A549 (cell line): ENCODE results near the gene C2CD5. TPM values are rescaled to one million over a fixed set of nuclear protein-coding genes. Genes with fewer than 3 reads are reported as not detected.
A peak's percentile ranks its signal among the peaks of the same experiment; 100 is the strongest.

ENCODE experiments used
- ATAC-seq, 2 experiments: fragments of 200-7000 bp in 1 of 2; fragments of >200 bp in 1 of 2; cut with Nextera tagmentation in 1 of 2; cut with Tn5 transposase in 1 of 2; 3 replicates each; pipeline versions ENCODE4 v1.8.0 to v1.9.1; 2018 to 2020; ENCODE audit warnings: mild to moderate bottlenecking in 1 of 2, moderate library complexity in 1 of 2
- CTCF ChIA-PET: fragments of 300-600 bp; sonication (Branson Sonifier 250); formaldehyde crosslinking; extraction: SDS; loops from one replicate; lab custom pipeline; 2021; ENCODE audit warnings: antibody characterized with exemption, inconsistent platforms; lab: Yijun Ruan, JAX
- POLR2A ChIA-PET: fragments of 350-600 bp; formaldehyde crosslinking; extraction: SDS; loops from one replicate; lab custom pipeline; 2021; ENCODE audit warnings: antibody characterized with exemption, inconsistent platforms; lab: Yijun Ruan, JAX
- DNase-seq, 2 experiments: peaks; one replicate each; pipeline versions ENCODE4 v3.0.0 to v3.0.0-alpha.2; 2011 to 2016; ENCODE audit warnings: low read depth in 1 of 2, low spot score in 1 of 2
- FAIRE-seq: peaks from 2 replicates; lab custom pipeline; 2011; peaks lifted over from hg19 to GRCh38; lab: Jason Lieb, UNC
- H3K27ac ChIP-seq, 2 experiments: fragments of >200 bp; sonication (Bioruptor Twin); formaldehyde crosslinking; 3 replicates each; pipeline ENCODE4 v1.5.1; 2016 to 2017
- H3K4me1 ChIP-seq: fragments of >200 bp; sonication (Bioruptor Twin); formaldehyde crosslinking; 3 replicates; pipeline ENCODE4 v1.6.1; 2016
- H3K4me2 ChIP-seq: fragments of >200 bp; sonication (Bioruptor Twin); formaldehyde crosslinking; 3 replicates; pipeline ENCODE4 v1.6.1; 2016
- H3K4me3 ChIP-seq: fragments of >200 bp; sonication (Bioruptor Twin); formaldehyde crosslinking; 3 replicates; pipeline ENCODE4 v1.5.1; 2016
- H3K9me3 ChIP-seq: fragments of >200 bp; sonication (Bioruptor Twin); formaldehyde crosslinking; 3 replicates; pipeline ENCODE4 v1.6.1; 2016
- CBX2 ChIP-seq: fragments of 200-600 bp; sonication (generic); IDR thresholded peaks from 2 replicates; pipeline ENCODE4 v1.6.1; 2016; ENCODE audit warnings: low read depth, mild to moderate bottlenecking, borderline replicate concordance
- CHD2 ChIP-seq: fragments of 150-350 bp; IDR thresholded peaks from 2 replicates; pipeline ENCODE4 v1.6.1; 2014; ENCODE audit warnings: low read length; ENCODE audit not compliant: partially characterized antibody
- E2F6 ChIP-seq: IDR thresholded peaks from 2 replicates; pipeline ENCODE4 v1.6.1; 2012; ENCODE audit warnings: low read depth, borderline replicate concordance
- FOXS1 ChIP-seq: fragments of 250-450 bp; sonication (Bioruptor Pico); IDR thresholded peaks from 2 replicates; pipeline ENCODE4 v1.5.0; 2020; ENCODE audit warnings: mild to moderate bottlenecking, moderate library complexity
- HEYL ChIP-seq: fragments of 250-450 bp; sonication (Bioruptor Pico); IDR thresholded peaks from 2 replicates; pipeline ENCODE4 v1.8.0; 2021; ENCODE audit warnings: mild to moderate bottlenecking, moderate library complexity
- HOXA7 ChIP-seq: fragments of 250-450 bp; sonication (Bioruptor Pico); IDR thresholded peaks from 2 replicates; pipeline ENCODE4 v1.5.0; 2020; ENCODE audit warnings: mild to moderate bottlenecking, moderate library complexity
- HOXB13 ChIP-seq: fragments of 250-450 bp; sonication (Bioruptor Pico); IDR thresholded peaks from 2 replicates; pipeline ENCODE4 v1.5.0; 2020; ENCODE audit warnings: low read depth, mild to moderate bottlenecking, moderate library complexity
- HOXB5 ChIP-seq: fragments of 250-450 bp; sonication (Bioruptor Pico); IDR thresholded peaks from 2 replicates; pipeline ENCODE4 v1.5.0; 2020; ENCODE audit warnings: mild to moderate bottlenecking, moderate library complexity
- JUN ChIP-seq, 2 experiments: fragments of >200 bp; sonication (Bioruptor Twin); formaldehyde crosslinking; IDR thresholded peaks; 2 replicates in 1 of 2; 3 replicates in 1 of 2; pipeline ENCODE4 v1.6.1; 2016 to 2017
- JUNB ChIP-seq: fragments of >200 bp; sonication (Bioruptor Twin); formaldehyde crosslinking; IDR thresholded peaks from 2 replicates; pipeline ENCODE4 v1.6.1; 2016
- MAFK ChIP-seq: fragments of 450-650 bp; IDR thresholded peaks from 2 replicates; pipeline ENCODE4 v1.6.1; 2014; ENCODE audit not compliant: partially characterized antibody
- MAZ ChIP-seq: fragments of 150-350 bp; IDR thresholded peaks from 2 replicates; pipeline ENCODE4 v1.6.1; 2014; ENCODE audit warnings: antibody characterized with exemption, low read depth, low read length, borderline replicate concordance
- NPAS2 ChIP-seq: fragments of 250-450 bp; sonication (Bioruptor Pico); IDR thresholded peaks from 2 replicates; pipeline ENCODE4 v1.8.0; 2022; ENCODE audit warnings: mild to moderate bottlenecking, moderate library complexity, borderline replicate concordance
- NR3C1 ChIP-seq: fragments of >200 bp; sonication (Bioruptor Twin); formaldehyde crosslinking; IDR thresholded peaks from 3 replicates; pipeline ENCODE4 v1.6.1; 2017
- RAD21 ChIP-seq, 2 experiments: fragments of >200 bp in 1 of 2; sonication (Bioruptor Twin) in 1 of 2; formaldehyde crosslinking in 1 of 2; IDR thresholded peaks in 1 of 2; conservative IDR thresholded peaks in 1 of 2; 2 replicates in 1 of 2; 3 replicates in 1 of 2; pipeline ENCODE4 v1.6.1; 2012 to 2018; ENCODE audit warnings: inconsistent platforms in 1 of 2
- RARB ChIP-seq: fragments of 250-450 bp; sonication (Bioruptor Pico); IDR thresholded peaks from 2 replicates; pipeline ENCODE4 v1.8.0; 2021; ENCODE audit warnings: mild to moderate bottlenecking, moderate library complexity
- RCOR1 ChIP-seq: fragments of 150-350 bp; IDR thresholded peaks from 2 replicates; pipeline ENCODE4 v1.6.1; 2014; ENCODE audit warnings: antibody characterized with exemption, low read length, low read depth
- TFCP2L1 ChIP-seq: fragments of 250-450 bp; sonication (Bioruptor Pico); IDR thresholded peaks from 2 replicates; pipeline ENCODE4 v1.5.0; 2021; ENCODE audit warnings: mild to moderate bottlenecking
- ZFP36 ChIP-seq: fragments of 450-650 bp; IDR thresholded peaks from 2 replicates; pipeline ENCODE4 v1.6.1; 2014; ENCODE audit warnings: borderline replicate concordance; ENCODE audit not compliant: partially characterized antibody
- WGBS: methylation state at CpG from one replicate; pipeline ENCODE4 v1.1.6; 2017; ENCODE audit errors: missing lambda C conversion rate; 5-methylcytosine and 5-hydroxymethylcytosine counted together
- polyA plus RNA-seq, 4 experiments: library from polyadenylated mRNA; depleted of rRNA in 3 of 4; stranded (reverse); fragments of >200 nt; fragmentation: RNase III in 1 of 4; extraction: RNeasy Plus Mini Kit Qiagen cat#74134 plus additional on column Dnase treatment in 1 of 4; gene quantifications; 2 replicates in 3 of 4; 3 replicates in 1 of 4; pipeline ENCODE4 v1.2.3, GENCODE V29; 2011 to 2017
- TF ChIP-seq, protein P1 (sequence below): fragments of 250-450 bp; sonication (Bioruptor Pico); IDR thresholded peaks from 2 replicates; pipeline ENCODE4 v1.5.0; 2020; ENCODE audit warnings: low read depth, mild to moderate bottlenecking, moderate library complexity
- TF ChIP-seq, protein P2 (sequence below): fragments of >200 bp; sonication (Bioruptor Twin); formaldehyde crosslinking; IDR thresholded peaks from 3 replicates; pipeline ENCODE4 v1.5.1; 2016

C2CD5 gene
- polyA plus RNA-seq, 2 of the 4 experiments (the other 2 are of a cell fraction): 14.1 to 39.7 TPM

DNA sequence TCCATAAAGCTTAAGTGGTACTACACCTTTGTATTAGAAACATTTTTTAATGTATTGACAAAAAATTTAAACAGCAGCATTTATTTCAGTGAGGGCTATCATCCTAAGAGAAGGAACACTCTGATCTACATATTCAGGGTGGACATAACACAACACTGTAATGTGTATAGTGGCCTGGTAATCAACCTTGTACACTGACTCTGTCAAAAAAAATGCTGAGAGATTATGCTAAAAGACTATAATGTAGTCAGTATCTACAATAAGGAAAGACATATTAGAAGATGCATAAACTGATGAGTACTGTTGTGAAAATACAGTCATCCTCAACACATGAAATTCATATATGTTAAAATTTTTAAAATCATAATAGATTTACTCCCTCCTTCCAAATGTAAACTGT lies 68.2 kb downstream of the C2CD5 start:
- FAIRE-seq (peak; percentile 84), DNase-seq (no peak), ATAC-seq (no peak)
- H3K4me3 ChIP-seq: no peak overlapping the region
- no peak overlapping the region for H3K4me2 ChIP-seq
- no peak overlapping the region for H3K27ac ChIP-seq
- POLR2A ChIA-PET: no interaction called here
- CTCF ChIA-PET: no interaction called here
- H3K9me3 ChIP-seq: no peaks in the 10 kb centered on the region
- TF ChIP-seq HOXA7 (CRISPR knock-in tag) (no peak), HEYL (CRISPR knock-in tag) (no peak)
- TF ChIP-seq, protein P1, sequence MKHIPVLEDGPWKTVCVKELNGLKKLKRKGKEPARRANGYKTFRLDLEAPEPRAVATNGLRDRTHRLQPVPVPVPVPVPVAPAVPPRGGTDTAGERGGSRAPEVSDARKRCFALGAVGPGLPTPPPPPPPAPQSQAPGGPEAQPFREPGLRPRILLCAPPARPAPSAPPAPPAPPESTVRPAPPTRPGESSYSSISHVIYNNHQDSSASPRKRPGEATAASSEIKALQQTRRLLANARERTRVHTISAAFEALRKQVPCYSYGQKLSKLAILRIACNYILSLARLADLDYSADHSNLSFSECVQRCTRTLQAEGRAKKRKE (CRISPR knock-in tag): no peak
- no peaks in the 10 kb centered on the region for H3K4me1 ChIP-seq

DNA sequence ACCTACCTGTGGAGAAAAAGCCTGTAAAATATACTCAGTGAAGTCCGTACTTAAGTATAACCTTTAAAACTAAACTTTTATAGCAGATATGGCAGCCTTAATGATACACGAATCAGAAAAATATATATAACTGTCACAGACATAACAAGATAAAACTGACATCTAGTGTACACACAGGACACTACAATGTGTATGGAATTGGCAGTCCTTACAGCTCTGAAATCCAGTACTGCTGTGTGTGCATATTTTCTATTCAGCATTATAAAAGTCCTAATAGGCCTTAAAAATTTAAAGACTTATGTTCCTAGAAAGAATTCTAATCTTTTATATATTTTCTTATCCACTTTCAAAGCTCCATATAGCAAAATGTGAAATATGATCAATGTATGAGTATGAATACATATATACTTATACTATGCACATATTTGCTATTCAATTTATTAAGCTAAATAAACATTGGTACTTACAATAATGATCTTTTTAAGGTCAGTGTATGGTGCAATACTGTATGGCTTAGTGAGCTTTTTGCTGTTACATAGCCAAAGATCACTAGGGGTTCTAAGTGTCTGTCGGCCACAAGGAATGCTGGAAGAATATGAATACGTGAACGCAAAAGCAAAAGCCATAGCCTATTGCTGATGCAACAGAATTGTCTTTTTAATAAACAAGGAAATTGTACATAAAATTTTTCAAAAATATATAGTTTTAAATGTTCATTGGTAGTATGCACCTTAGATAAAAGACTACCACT lies 69.2 kb downstream of the C2CD5 start:
- no peak for TF ChIP-seq NPAS2 (CRISPR knock-in tag)
- TF ChIP-seq FOXS1: no peak
- TF ChIP-seq CHD2: no peak
- TF ChIP-seq NR3C1: no peak
- TF ChIP-seq CBX2: no peak
- peak; percentile 77 for TF ChIP-seq MAFK
- TF ChIP-seq ZFP36: no peak
- CTCF ChIA-PET: interaction anchor here (0.7 kb wide), 1 partner anchor 32 kb away, joined by 3 read pairs; no protein-coding TSS in a partner anchor
- Histone ChIP-seq H3K9me3 (no peaks in the 10 kb centered on the region), H3K4me2 (no peak overlapping the region), H3K4me3 (no peak overlapping the region), H3K27ac (no peak overlapping the region), H3K4me1 (no peaks in the 10 kb centered on the region)
- POLR2A ChIA-PET: interaction anchor here (0.5 kb wide), 1 partner anchor 147 kb away, joined by 9 read pairs; no protein-coding TSS in a partner anchor
- 90% methylated on average over 5 of the region's 5 CpGs for WGBS
- FAIRE-seq (no peak), DNase-seq (peak in 1 of 2 experiments; percentile 9), ATAC-seq (peak; percentile 43 to 50; a peak in 3 of 6 replicates)

DNA sequence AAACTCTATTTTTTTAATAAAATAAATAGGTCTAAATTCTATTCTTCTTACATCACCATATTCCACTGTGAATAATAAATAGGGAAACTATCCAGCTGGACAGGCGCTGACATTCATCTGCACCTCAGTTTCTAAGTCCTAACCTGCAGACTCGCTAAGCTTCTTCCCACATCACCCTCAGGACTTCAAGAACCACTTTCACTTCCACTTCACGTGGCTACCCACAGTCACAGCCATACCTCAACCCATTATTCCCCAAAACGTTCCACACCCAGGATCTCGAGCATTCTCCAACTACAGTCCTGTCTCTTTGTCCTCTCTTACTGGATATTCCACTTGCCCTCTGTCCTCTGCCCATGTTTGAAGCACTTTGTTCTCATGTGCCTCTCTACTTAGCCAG lies 71.1 kb downstream of the C2CD5 start:
- H3K9me3 ChIP-seq: no peaks in the 10 kb centered on the region
- no peak overlapping the region for H3K4me3 ChIP-seq
- H3K4me2 ChIP-seq: no peak overlapping the region
- DNase-seq (no peak), FAIRE-seq (no peak), ATAC-seq (no peak)
- H3K4me1 ChIP-seq: no peaks in the 10 kb centered on the region
- H3K27ac ChIP-seq: no peak overlapping the region
- TF ChIP-seq JUN (IDR thresholded peaks at IDR 0.05) (no peak), E2F6 (no peak), MAZ (no peak), TFCP2L1 (no peak), CBX2 (no peak), HOXB13 (CRISPR knock-in tag) (no peak), RCOR1 (no peak), HOXA7 (CRISPR knock-in tag) (no peak), HOXB5 (CRISPR knock-in tag) (no peak), RAD21 (conservative IDR thresholded peaks at IDR 0.05 in 1 of 2, IDR thresholded peaks at IDR 0.05 in 1 of 2) (no peak), RARB (CRISPR knock-in tag) (no peak), JUNB (no peak)
- TF ChIP-seq, protein P2, sequence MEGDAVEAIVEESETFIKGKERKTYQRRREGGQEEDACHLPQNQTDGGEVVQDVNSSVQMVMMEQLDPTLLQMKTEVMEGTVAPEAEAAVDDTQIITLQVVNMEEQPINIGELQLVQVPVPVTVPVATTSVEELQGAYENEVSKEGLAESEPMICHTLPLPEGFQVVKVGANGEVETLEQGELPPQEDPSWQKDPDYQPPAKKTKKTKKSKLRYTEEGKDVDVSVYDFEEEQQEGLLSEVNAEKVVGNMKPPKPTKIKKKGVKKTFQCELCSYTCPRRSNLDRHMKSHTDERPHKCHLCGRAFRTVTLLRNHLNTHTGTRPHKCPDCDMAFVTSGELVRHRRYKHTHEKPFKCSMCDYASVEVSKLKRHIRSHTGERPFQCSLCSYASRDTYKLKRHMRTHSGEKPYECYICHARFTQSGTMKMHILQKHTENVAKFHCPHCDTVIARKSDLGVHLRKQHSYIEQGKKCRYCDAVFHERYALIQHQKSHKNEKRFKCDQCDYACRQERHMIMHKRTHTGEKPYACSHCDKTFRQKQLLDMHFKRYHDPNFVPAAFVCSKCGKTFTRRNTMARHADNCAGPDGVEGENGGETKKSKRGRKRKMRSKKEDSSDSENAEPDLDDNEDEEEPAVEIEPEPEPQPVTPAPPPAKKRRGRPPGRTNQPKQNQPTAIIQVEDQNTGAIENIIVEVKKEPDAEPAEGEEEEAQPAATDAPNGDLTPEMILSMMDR: no peak
- CTCF ChIA-PET: no interaction called here
- POLR2A ChIA-PET: no interaction called here
- WGBS: 80% methylated on average over 5 of the region's 5 CpGs
